GM12878 (cell line): ENCODE results near the gene NKAIN1. TPM values are rescaled to one million over a fixed set of nuclear protein-coding genes. Genes with fewer than 3 reads are reported as not detected.

ENCODE experiments used
- ATAC-seq: fragments of 200-7000 bp; cut with Tn5 transposase; 3 replicates; pipeline ENCODE4 v1.9.1; 2020; ENCODE audit warnings: mild to moderate bottlenecking, moderate library complexity
- BruUV-seq: library from RNA; stranded (reverse); fragments of 400-500 nt; replicated peaks from 2 replicates; lab custom pipeline; 2021; lab: Mats Ljungman, UMichigan
- CTCF ChIA-PET: fragments of 300-600 bp; sonication (Branson Sonifier 250); formaldehyde crosslinking; extraction: SDS; loops from one replicate; lab custom pipeline; 2021; ENCODE audit warnings: inconsistent platforms; lab: Yijun Ruan, JAX
- POLR2A ChIA-PET: fragments of 350-600 bp; formaldehyde crosslinking; extraction: SDS; loops from one replicate; lab custom pipeline; 2021; ENCODE audit warnings: inconsistent platforms; lab: Charles Lee
- RAD21 ChIA-PET: fragments of 300-600 bp; sonication (Branson Sonifier 250); formaldehyde crosslinking; loops from one replicate; lab custom pipeline; 2023; ENCODE audit warnings: antibody characterized with exemption; ENCODE audit not compliant: unreplicated experiment; lab: Charles Lee
- SMC1A ChIA-PET: fragments of 300-600 bp; sonication (Branson Sonifier 250); formaldehyde crosslinking; loops from one replicate; lab custom pipeline; 2023; ENCODE audit not compliant: unreplicated experiment, uncharacterized antibody; lab: Charles Lee
- DNase-seq: peaks from one replicate; pipeline ENCODE4 v3.0.0-alpha.2; 2011; ENCODE audit warnings: low read depth, low spot score
- FAIRE-seq: peaks from 3 replicates; lab custom pipeline; 2011; peaks lifted over from hg19 to GRCh38; lab: Jason Lieb, UNC
- H2AFZ ChIP-seq: 2 replicates; pipeline ENCODE4 v1.6.0; 2011; ENCODE audit warnings: low read depth, low read length, control low read depth; ENCODE audit not compliant: control insufficient read depth
- H3K27ac ChIP-seq: 2 replicates; pipeline ENCODE4 v1.5.1; 2011; ENCODE audit warnings: control low read depth; ENCODE audit not compliant: control insufficient read depth, insufficient read depth
- H3K27me3 ChIP-seq, 2 experiments: replicated peaks in 1 of 2; 2 replicates each; pipeline versions ENCODE4 v1.6.0 to v1.6.1; 2011; ENCODE audit warnings: low read length in 1 of 2; ENCODE audit not compliant: control insufficient read depth in 2 of 2, insufficient read depth in 2 of 2
- H3K36me3 ChIP-seq, 2 experiments: 2 replicates each; pipeline ENCODE4 v1.5.1; 2011; ENCODE audit warnings: low read length in 1 of 2; ENCODE audit not compliant: control insufficient read depth in 2 of 2, insufficient read depth in 2 of 2
- H3K4me1 ChIP-seq: 2 replicates; pipeline ENCODE4 v1.6.1; 2011; ENCODE audit warnings: mild to moderate bottlenecking, low read length, moderate library complexity, mixed read lengths; ENCODE audit not compliant: control insufficient read depth, insufficient read depth
- H3K4me2 ChIP-seq: 2 replicates; pipeline ENCODE4 v1.6.0; 2011; ENCODE audit warnings: control low read depth; ENCODE audit not compliant: control insufficient read depth, insufficient read depth
- H3K4me3 ChIP-seq: fragments of 200-600 bp; sonication (generic); 2 replicates; pipeline ENCODE4 v1.5.1; 2016
- H3K79me2 ChIP-seq: 2 replicates; pipeline ENCODE4 v1.6.0; 2011; ENCODE audit warnings: low read length; ENCODE audit not compliant: control insufficient read depth, insufficient read depth
- H3K9ac ChIP-seq: 2 replicates; pipeline ENCODE4 v1.8.0; 2011; ENCODE audit warnings: low read length, control low read depth, mixed read lengths; ENCODE audit not compliant: control insufficient read depth, insufficient read depth
- H3K9me3 ChIP-seq: replicated peaks from 3 replicates; pipeline ENCODE4 v1.5.1; 2011; ENCODE audit warnings: mild to moderate bottlenecking, low read length; ENCODE audit not compliant: control insufficient read depth, insufficient read depth
- H4K20me1 ChIP-seq: 2 replicates; pipeline ENCODE4 v1.6.0; 2011; ENCODE audit not compliant: control insufficient read depth, insufficient read depth
- NRF1 ChIP-seq: conservative IDR thresholded peaks from 2 replicates; pipeline ENCODE4 v1.6.1; 2011; ENCODE audit warnings: mild to moderate bottlenecking, low read depth, low read length, improper control_type of control experiment
- RAD21 ChIP-seq: IDR thresholded peaks from 2 replicates; pipeline ENCODE4 v1.6.1; 2011; ENCODE audit warnings: mild to moderate bottlenecking, low read depth, low read length, moderate library complexity; ENCODE audit not compliant: insufficient read depth
- SREBF1 ChIP-seq: IDR thresholded peaks from 2 replicates; pipeline ENCODE4 v1.6.1; 2012; ENCODE audit warnings: mild to moderate bottlenecking, low read length
- SREBF2 ChIP-seq: IDR thresholded peaks from 2 replicates; pipeline ENCODE4 v1.6.1; 2012; ENCODE audit warnings: mild to moderate bottlenecking, low read length
- WRNIP1 ChIP-seq: IDR thresholded peaks from 2 replicates; pipeline ENCODE4 v1.6.1; 2011; ENCODE audit warnings: low read depth, low read length, improper control_type of control experiment, borderline replicate concordance
- WGBS: methylation state at CpG from one replicate; pipeline ENCODE4 v1.1.6; 2016; ENCODE audit warnings: low lambda C conversion rate; ENCODE audit not compliant: insufficient replicate concordance, insufficient coverage; ENCODE audit errors: missing lambda C conversion rate; 5-methylcytosine and 5-hydroxymethylcytosine counted together
- in situ Hi-C: fragments of 300-500 bp; cut with MboI; formaldehyde crosslinking; loops from 9 replicates; pipeline ENCODE4 v1.14.3; 2018; ENCODE audit warnings: mixed read lengths
- intact Hi-C: fragments of 100-400 bp; cut with micrococcal nuclease; formaldehyde crosslinking; loops from one replicate; pipeline ENCODE4 v1.14.2; 2022; ENCODE audit not compliant: unreplicated experiment
- polyA plus RNA-seq, 11 experiments: library from polyadenylated mRNA; depleted of rRNA in 4 of 11; unstranded in 6 of 11; stranded (reverse) in 5 of 11; fragments of >200 nt; fragmentation: Nextera tagmentation in 4 of 11; fragmentation: Illumina TruSeq in 1 of 11; extraction: Ambion mirVana in 4 of 11; extraction: Trizol in 1 of 11; gene quantifications; 1 replicate in 1 of 11; 2 replicates in 10 of 11; pipeline versions ENCODE4 v1.2.1 to v1.2.3, GENCODE V29; 2011 to 2016; ENCODE audit warnings: inconsistent platforms in 2 of 11, missing spikeins in 2 of 11, low read depth in 1 of 11
- total RNA-seq, 4 experiments: library from RNA; depleted of rRNA in 3 of 4; stranded (reverse); fragments of >200 nt in 3 of 4; fragmentation: Illumina TruSeq in 1 of 4; extraction: Trizol in 1 of 4; gene quantifications; 2 replicates each; pipeline versions ENCODE4 v1.2.1 to v1.2.3, GENCODE V29; 2013 to 2021
- TF ChIP-seq, protein P1 (sequence below): IDR thresholded peaks from 2 replicates; pipeline ENCODE4 v1.6.1; 2011; ENCODE audit warnings: low read depth, mild to moderate bottlenecking, low read length, moderate library complexity, borderline replicate concordance; ENCODE audit errors: extremely low read depth
- TF ChIP-seq, protein P2 (sequence below): fragments of 450-650 bp; IDR thresholded peaks from 2 replicates; pipeline ENCODE4 v1.6.1; 2017; ENCODE audit warnings: borderline replicate concordance

The NKAIN1 gene
- total and polyA plus RNA-seq, 10 of the 15 experiments (the other 5 are each of a cell fraction or from before 2014, with no cell fraction given), result not detected

DNA sequence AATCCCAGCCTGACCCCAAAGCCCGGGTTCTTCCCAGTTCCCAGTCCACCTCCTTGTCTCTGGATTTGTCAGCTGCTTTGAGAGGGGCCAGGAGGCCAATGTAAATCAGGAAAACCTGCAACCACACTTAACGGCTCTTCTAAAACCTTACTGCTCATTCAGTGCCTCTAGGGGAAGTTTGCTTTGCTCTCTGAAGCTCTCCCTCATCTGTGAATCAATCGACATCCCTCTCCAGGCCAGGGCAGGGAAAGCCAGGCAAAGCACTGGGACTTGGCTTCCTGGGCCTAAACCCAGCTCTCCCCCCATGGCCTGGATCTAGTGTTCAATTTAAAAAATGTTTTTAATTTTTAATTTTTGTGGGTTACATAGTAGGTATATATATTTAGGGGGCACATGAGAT, 9.3 kb downstream of the NKAIN1 start:
- Histone ChIP-seq H3K36me3 (no peaks in the 10 kb centered on the region), H3K9ac (no peak overlapping the region), H3K27ac (no peak overlapping the region), H3K79me2 (no peaks in the 10 kb centered on the region), H3K4me2 (no peak overlapping the region), H2AFZ (no peak overlapping the region), H3K4me1 (no peaks in the 10 kb centered on the region), H3K27me3 (no peaks in the 10 kb centered on the region), H3K4me3 (no peak overlapping the region), H4K20me1 (no peaks in the 10 kb centered on the region), H3K9me3 (no peaks in the 10 kb centered on the region)
- ChIA-PET RAD21 (no interaction called here), SMC1A (no interaction called here), POLR2A (no interaction called here), CTCF (interaction anchor here (0.6 kb wide), 1 partner anchor 342 kb away, joined by 3 read pairs; no protein-coding TSS in a partner anchor)
- TF ChIP-seq, protein P1, sequence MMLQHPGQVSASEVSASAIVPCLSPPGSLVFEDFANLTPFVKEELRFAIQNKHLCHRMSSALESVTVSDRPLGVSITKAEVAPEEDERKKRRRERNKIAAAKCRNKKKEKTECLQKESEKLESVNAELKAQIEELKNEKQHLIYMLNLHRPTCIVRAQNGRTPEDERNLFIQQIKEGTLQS, result no peak
- TF ChIP-seq WRNIP1 (no peak), RAD21 (no peak), SREBF1 (no peak), NRF1 (no peak), SREBF2 (no peak)
- TF ChIP-seq, protein P2, sequence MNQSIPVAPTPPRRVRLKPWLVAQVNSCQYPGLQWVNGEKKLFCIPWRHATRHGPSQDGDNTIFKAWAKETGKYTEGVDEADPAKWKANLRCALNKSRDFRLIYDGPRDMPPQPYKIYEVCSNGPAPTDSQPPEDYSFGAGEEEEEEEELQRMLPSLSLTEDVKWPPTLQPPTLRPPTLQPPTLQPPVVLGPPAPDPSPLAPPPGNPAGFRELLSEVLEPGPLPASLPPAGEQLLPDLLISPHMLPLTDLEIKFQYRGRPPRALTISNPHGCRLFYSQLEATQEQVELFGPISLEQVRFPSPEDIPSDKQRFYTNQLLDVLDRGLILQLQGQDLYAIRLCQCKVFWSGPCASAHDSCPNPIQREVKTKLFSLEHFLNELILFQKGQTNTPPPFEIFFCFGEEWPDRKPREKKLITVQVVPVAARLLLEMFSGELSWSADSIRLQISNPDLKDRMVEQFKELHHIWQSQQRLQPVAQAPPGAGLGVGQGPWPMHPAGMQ, result no peak
- FAIRE-seq (no peak), ATAC-seq (no peak), DNase-seq (no peak)
- 2% methylated on average over 3 of the region's 3 CpGs for WGBS
- BruUV-seq, result no TSS peak
- intact Hi-C loops (no loop called here), in situ Hi-C loops (no loop called here)
